Measurements from ENCODE around the gene NFATC3.

The NFATC3 gene

GRCh38 chr16:68235108-68235886 is 150.1 kb downstream of the NFATC3 start:
- H3K9me3 Mint-ChIP-seq, result no peaks in the 10 kb centered on the region
- H3K4me1 Mint-ChIP-seq, result peaks cover 16% of the 10 kb centered on the region
- no peak for TF ChIP-seq CTCF (IDR thresholded peaks at IDR 0.05; ENCODE audit: unreplicated experiment in 3 of 3)
- no peaks in the 10 kb centered on the region for H3K36me3 Mint-ChIP-seq (ENCODE audit: low read depth)
- peak overlapping the region; percentile 70 to 74 (median 73) for H3K4me3 Mint-ChIP-seq
- peak overlapping the region in 1 of 3 experiments; percentile 82 for H3K27ac Mint-ChIP-seq
- H3K27me3 Mint-ChIP-seq (ENCODE audit: low read depth), result peaks cover 48% of the 10 kb centered on the region

- Mint-ChIP-seq H3K36me3 (ENCODE audit: low read depth) (no peaks in the 10 kb centered on the region), H3K9me3 (no peaks in the 10 kb centered on the region), H3K4me1 (peaks cover 16% of the 10 kb centered on the region), H3K4me3 (peak within 1 kb of the TSS; percentile 86 to 90 (median 87)), H3K27ac (peak within 1 kb of the TSS; percentile 91 to 96 (median 95)), H3K27me3 (ENCODE audit: low read depth) (peaks cover 48% of the 10 kb centered on the region)
- no peak for TF ChIP-seq CTCF (IDR thresholded peaks at IDR 0.05; ENCODE audit: unreplicated experiment in 3 of 3)
Measured at GRCh38 chr16:68235887-68236136, 150.6 kb downstream of the NFATC3 start, which contains the start of gene ESRP2. ESRP2 (minus strand) TSS chr16:68236127; CDS start chr16:68236045, 82 bp downstream.

- Mint-ChIP-seq H3K36me3 (ENCODE audit: low read depth) (no peaks in the 10 kb centered on the region), H3K4me3 (peak overlapping the region; percentile 86 to 90 (median 87)), H3K9me3 (no peaks in the 10 kb centered on the region), H3K27ac (peak overlapping the region; percentile 91 to 96 (median 95)), H3K4me1 (peaks cover 16% of the 10 kb centered on the region), H3K27me3 (ENCODE audit: low read depth) (peaks cover 48% of the 10 kb centered on the region)
- no peak for TF ChIP-seq CTCF (IDR thresholded peaks at IDR 0.05; ENCODE audit: unreplicated experiment in 3 of 3)
Measured at GRCh38 chr16:68236137-68236825, 151.1 kb downstream of the NFATC3 start.

- peak overlapping the region; percentile 86 to 90 (median 87) for H3K4me3 Mint-ChIP-seq
- peaks cover 48% of the 10 kb centered on the region for H3K27me3 Mint-ChIP-seq (ENCODE audit: low read depth)
- H3K9me3 Mint-ChIP-seq, result no peaks in the 10 kb centered on the region
- peak overlapping the region; percentile 91 to 96 (median 95) for H3K27ac Mint-ChIP-seq
- H3K36me3 Mint-ChIP-seq (ENCODE audit: low read depth), result no peaks in the 10 kb centered on the region
- H3K4me1 Mint-ChIP-seq, result peaks cover 16% of the 10 kb centered on the region
- TF ChIP-seq CTCF (IDR thresholded peaks at IDR 0.05; ENCODE audit: unreplicated experiment in 3 of 3), result no peak
Measured at GRCh38 chr16:68236826-68237242, 151.7 kb downstream of the NFATC3 start.

GRCh38 chr16:68237243-68238028 is 152.3 kb downstream of the NFATC3 start:
- H3K9me3 Mint-ChIP-seq, result no peaks in the 10 kb centered on the region
- TF ChIP-seq CTCF (IDR thresholded peaks at IDR 0.05; ENCODE audit: unreplicated experiment in 3 of 3), result no peak
- H3K4me3 Mint-ChIP-seq, result peak overlapping the region; percentile 86 to 90 (median 87)
- H3K36me3 Mint-ChIP-seq (ENCODE audit: low read depth), result no peaks in the 10 kb centered on the region
- peaks cover 16% of the 10 kb centered on the region for H3K4me1 Mint-ChIP-seq
- H3K27ac Mint-ChIP-seq, result peak overlapping the region; percentile 91 to 96 (median 95)
- peaks cover 48% of the 10 kb centered on the region for H3K27me3 Mint-ChIP-seq (ENCODE audit: low read depth)
